Ovary (tissue), 3 donors: ENCODE results near the gene MIEN1.

Source experiments
- CTCF ChIP-seq, 3 donors: fragments of 450-650 bp in 2 of 3; fragments of 200-600 bp in 1 of 3; IDR thresholded peaks; one replicate each; pipeline versions ENCODE4 v1.5.1 to v1.8.0; 2016 to 2022; ENCODE audit warnings: antibody characterized with exemption in 3 of 3, mild to moderate bottlenecking in 1 of 3
- EP300 ChIP-seq: sonication (generic); formaldehyde crosslinking; IDR thresholded peaks from one replicate; pipeline ENCODE4 v1.6.1; 2017; ENCODE audit warnings: antibody characterized with exemption
- POLR2A ChIP-seq: fragments of 450-650 bp; IDR thresholded peaks from one replicate; pipeline ENCODE4 v1.6.1; 2017; ENCODE audit warnings: antibody characterized with exemption, mild to moderate bottlenecking, moderate library complexity
- donor health status: DM: no; HTN: no; CAD: no.

DNA sequence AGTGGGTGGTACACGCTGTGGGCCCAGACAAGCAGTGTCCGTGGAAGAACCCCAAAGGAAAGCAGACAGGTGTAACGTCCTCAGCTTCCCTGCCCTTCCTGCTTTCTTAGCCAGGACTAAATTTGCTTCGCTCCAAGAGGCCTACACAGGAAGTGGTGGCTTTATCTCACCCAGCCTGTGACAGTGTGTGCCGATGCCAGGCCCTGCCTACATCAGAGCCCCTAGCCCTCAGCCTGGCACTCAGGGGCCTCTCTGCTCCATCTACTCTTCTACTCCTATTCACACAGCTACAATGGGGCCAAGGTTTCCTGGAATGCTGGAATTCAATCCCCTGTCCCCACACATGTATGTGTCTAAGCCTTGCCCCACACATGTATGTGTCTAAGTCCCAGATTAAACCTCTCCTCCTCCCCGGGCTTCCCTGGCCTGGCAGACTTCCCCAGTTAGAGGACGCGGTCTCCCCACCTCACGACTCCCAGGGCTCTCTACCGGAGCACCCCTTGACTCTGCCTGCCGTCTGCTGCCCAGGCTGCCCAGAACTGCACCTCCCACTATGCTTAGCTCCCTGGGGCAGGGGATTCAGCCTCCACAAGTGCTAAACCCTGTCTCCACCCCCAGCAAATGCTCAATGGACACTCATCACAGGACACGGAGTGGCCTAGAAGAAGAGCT is 50.7 kb downstream of the MIEN1 start:
- TF ChIP-seq CTCF (IDR thresholded peaks at IDR 0.05) (no peak), POLR2A (no peak), EP300 (no peak)
